Transverse colon (tissue), 4 donors: ENCODE measurements around the gene AGAP1. TPM values are rescaled to one million over a fixed set of nuclear protein-coding genes. Genes with fewer than 3 reads are reported as not detected.

Experiments used
- DNase-seq: peaks from one replicate; pipeline ENCODE4 v3.0.0-alpha.2; 2019
- H3K27ac ChIP-seq, 4 donors: fragments of 200-600 bp; sonication (generic); 2 replicates each; pipeline ENCODE4 v1.5.1; 2016 to 2018; ENCODE audit warnings: inconsistent platforms in 4 of 4
- H3K27me3 ChIP-seq: fragments of 200-600 bp; sonication (generic); 2 replicates; pipeline ENCODE4 v1.5.1; 2017; ENCODE audit warnings: inconsistent platforms
- H3K36me3 ChIP-seq, 4 donors: fragments of 200-600 bp; sonication (generic); 2 replicates each; pipeline ENCODE4 v1.5.1; 2017 to 2019; ENCODE audit warnings: inconsistent platforms in 4 of 4
- H3K4me1 ChIP-seq, 4 donors: fragments of 200-600 bp; sonication (generic); 2 replicates each; pipeline ENCODE4 v1.5.1; 2017 to 2020; ENCODE audit warnings: inconsistent platforms in 4 of 4
- H3K4me3 ChIP-seq, 4 donors: fragments of 200-600 bp; sonication (generic); 1 replicate in 1 of 4; 2 replicates in 3 of 4; pipeline versions ENCODE4 v1.5.1 to v1.6.1; 2017 to 2019; ENCODE audit warnings: inconsistent platforms in 4 of 4
- H3K9me3 ChIP-seq, 2 donors: fragments of 200-600 bp; sonication (generic); 2 replicates each; pipeline ENCODE4 v1.5.1; 2017 to 2019; ENCODE audit warnings: inconsistent platforms in 2 of 2
- EP300 ChIP-seq: sonication (generic); formaldehyde crosslinking; IDR thresholded peaks from one replicate; pipeline ENCODE4 v1.6.1; 2017; ENCODE audit warnings: antibody characterized with exemption, low read depth
- POLR2A ChIP-seq: fragments of 450-650 bp; IDR thresholded peaks from one replicate; pipeline ENCODE4 v1.6.1; 2016; ENCODE audit warnings: antibody characterized with exemption, mild to moderate bottlenecking, moderate library complexity
- POLR2AphosphoS5 ChIP-seq, 3 donors: sonication (generic); formaldehyde crosslinking; IDR thresholded peaks; one replicate each; pipeline ENCODE4 v1.6.1; 2016; ENCODE audit warnings: antibody characterized with exemption in 3 of 3
- WGBS, 2 donors: methylation state at CpG; one replicate each; pipeline ENCODE4 v1.1.5; 2018; ENCODE audit warnings: low coverage in 1 of 2; 5-methylcytosine and 5-hydroxymethylcytosine counted together
- in situ Hi-C, 4 donors: fragments of 200-750 bp; cut with MboI; loops; one replicate each; pipeline versions ENCODE4 v1.15.0 to v1.15.1; 2017; ENCODE audit warnings: low sequenced_read_pairs in 3 of 4, low pct_ligation_motif_present in 1 of 4, low pct_unique_long_range_greater_than_20kb in 1 of 4
- intact Hi-C: fragments of 100-400 bp; cut with DNase I; formaldehyde crosslinking; loops from one replicate; pipeline ENCODE4 v1.15.1; 2023; ENCODE audit warnings: low total_unique reads
- total RNA-seq, 4 donors: library from RNA; depleted of rRNA; stranded (reverse); fragments of >200 nt; gene quantifications; one replicate each; pipeline ENCODE4 v1.1.0, GENCODE V29; 2016
- TF ChIP-seq, protein P1 (sequence below), 5 experiments: fragments of 200-600 bp in 3 of 5; fragments of 450-650 bp in 2 of 5; sonication (generic) in 3 of 5; IDR thresholded peaks; 1 replicate in 2 of 5; 2 replicates in 3 of 5; pipeline ENCODE4 v1.5.1; 2016 to 2017; ENCODE audit warnings: antibody characterized with exemption in 5 of 5, inconsistent platforms in 3 of 5, mild to moderate bottlenecking in 2 of 5, moderate library complexity in 1 of 5

AGAP1 gene
- total RNA-seq, 4 donors from 2014 or later, result 56.1 to 96.9 (median 71.2) TPM

DNA sequence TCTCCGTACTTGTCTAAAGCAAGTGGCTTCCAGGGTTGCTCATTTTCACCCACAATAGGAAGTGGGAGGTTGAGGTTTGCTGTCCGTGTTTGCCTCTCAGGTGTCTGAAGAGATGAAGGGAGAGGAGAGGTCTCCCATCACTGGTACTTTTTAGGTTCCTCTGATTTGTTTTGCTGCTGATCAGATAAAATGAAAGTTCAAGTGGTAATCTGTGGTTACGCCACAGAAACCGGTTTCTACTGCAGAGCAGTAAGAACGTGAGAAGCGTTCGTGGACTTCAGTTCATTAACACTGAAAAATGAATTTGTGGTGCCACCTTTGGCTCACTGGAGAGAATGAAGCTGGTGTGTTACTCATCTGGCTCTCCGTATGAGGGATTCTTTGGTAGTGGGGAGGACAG is 556.1 kb downstream of the AGAP1 start:
- H3K36me3 ChIP-seq, result peaks cover 0 to 3% (median 0%) of the 10 kb centered on the region in 4 donors
- no peak overlapping the region for H3K4me3 ChIP-seq
- TF ChIP-seq POLR2AphosphoS5 (IDR thresholded peaks at IDR 0.05) (no peak), EP300 (no peak), POLR2A (no peak)
- TF ChIP-seq, protein P1, sequence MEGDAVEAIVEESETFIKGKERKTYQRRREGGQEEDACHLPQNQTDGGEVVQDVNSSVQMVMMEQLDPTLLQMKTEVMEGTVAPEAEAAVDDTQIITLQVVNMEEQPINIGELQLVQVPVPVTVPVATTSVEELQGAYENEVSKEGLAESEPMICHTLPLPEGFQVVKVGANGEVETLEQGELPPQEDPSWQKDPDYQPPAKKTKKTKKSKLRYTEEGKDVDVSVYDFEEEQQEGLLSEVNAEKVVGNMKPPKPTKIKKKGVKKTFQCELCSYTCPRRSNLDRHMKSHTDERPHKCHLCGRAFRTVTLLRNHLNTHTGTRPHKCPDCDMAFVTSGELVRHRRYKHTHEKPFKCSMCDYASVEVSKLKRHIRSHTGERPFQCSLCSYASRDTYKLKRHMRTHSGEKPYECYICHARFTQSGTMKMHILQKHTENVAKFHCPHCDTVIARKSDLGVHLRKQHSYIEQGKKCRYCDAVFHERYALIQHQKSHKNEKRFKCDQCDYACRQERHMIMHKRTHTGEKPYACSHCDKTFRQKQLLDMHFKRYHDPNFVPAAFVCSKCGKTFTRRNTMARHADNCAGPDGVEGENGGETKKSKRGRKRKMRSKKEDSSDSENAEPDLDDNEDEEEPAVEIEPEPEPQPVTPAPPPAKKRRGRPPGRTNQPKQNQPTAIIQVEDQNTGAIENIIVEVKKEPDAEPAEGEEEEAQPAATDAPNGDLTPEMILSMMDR (IDR thresholded peaks at IDR 0.05), result no peak
- H3K4me1 ChIP-seq, result peaks cover 0 to 11% (median 2%) of the 10 kb centered on the region in 4 donors
- no peak overlapping the region for H3K27ac ChIP-seq
- intact Hi-C loops (no loop called here), in situ Hi-C loops (no loop called here)
- H3K9me3 ChIP-seq, result no peaks in the 10 kb centered on the region
- H3K27me3 ChIP-seq, result no peaks in the 10 kb centered on the region
- 61 to 71% methylated on average over 8 of the region's 8 CpGs for WGBS, 2 donors
- no peak for DNase-seq

DNA sequence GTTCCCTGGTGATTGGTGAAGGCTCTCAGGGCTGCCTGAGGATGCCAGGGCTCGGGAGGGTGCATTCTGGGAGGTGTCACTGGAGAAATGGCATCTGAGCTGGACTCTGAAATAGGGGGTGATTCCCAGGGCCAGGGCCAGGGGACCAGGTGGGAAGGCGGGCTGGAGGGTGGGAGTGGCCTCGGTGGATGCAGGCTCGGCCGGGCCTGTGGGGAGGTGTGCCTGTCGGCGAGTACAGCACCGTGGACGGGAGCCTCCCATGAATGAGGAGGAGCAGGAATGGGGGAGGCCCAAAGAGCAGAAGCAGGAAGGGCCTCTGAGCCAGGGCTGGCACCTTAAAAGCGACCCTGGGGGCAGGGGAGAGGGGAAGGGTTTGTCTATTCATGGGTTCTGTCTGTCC is 557.5 kb downstream of the AGAP1 start:
- Histone ChIP-seq H3K9me3 (no peaks in the 10 kb centered on the region), H3K27me3 (no peaks in the 10 kb centered on the region), H3K4me3 (no peak overlapping the region), H3K4me1 (peaks cover 0 to 11% (median 2%) of the 10 kb centered on the region in 4 donors), H3K36me3 (peaks cover 0 to 3% (median 0%) of the 10 kb centered on the region in 4 donors), H3K27ac (no peak overlapping the region)
- in situ Hi-C loops, result no loop called here
- intact Hi-C loops, result no loop called here
- 66 to 86% methylated on average over 1 to 10 of the region's 10 CpGs for WGBS, 2 donors
- no peak for DNase-seq
- no peak for TF ChIP-seq POLR2AphosphoS5 (IDR thresholded peaks at IDR 0.05)
- TF ChIP-seq, protein P1 (IDR thresholded peaks at IDR 0.05), result no peak
- TF ChIP-seq POLR2A, result no peak

DNA sequence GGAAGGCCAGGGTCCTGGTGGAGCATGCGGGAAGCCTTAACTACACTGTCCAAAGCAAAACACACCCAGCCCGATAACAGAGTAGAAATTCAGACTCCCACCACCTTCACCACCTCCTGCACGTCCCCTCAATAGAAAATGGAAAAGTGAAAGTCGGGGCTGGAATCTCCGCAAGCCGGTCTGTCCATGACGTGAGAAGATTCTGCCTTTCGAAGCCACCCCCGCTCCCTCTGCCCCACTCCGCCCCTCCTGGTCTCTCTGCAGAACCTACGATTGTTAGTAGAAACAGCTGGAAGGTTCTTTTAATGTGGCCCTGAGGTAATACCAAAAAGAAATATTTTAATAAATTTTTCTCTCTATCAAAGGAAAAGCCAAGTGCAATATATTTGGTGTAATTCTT is 558.0 kb downstream of the AGAP1 start:
- intact Hi-C loops, result no loop called here
- no peak for DNase-seq
- no peaks in the 10 kb centered on the region for H3K9me3 ChIP-seq
- TF ChIP-seq EP300 (no peak), POLR2AphosphoS5 (IDR thresholded peaks at IDR 0.05) (no peak)
- H3K27me3 ChIP-seq, result no peaks in the 10 kb centered on the region
- peaks cover 0 to 3% (median 0%) of the 10 kb centered on the region in 4 donors for H3K36me3 ChIP-seq
- in situ Hi-C loops, result no loop called here
- WGBS, 2 donors, result 91% methylated on average over 11 of the region's 11 CpGs; no CpG with 5 or more reads in 1 of the 2 donors
- peaks cover 0 to 11% (median 2%) of the 10 kb centered on the region in 4 donors for H3K4me1 ChIP-seq
- H3K4me3 ChIP-seq, result no peak overlapping the region
- no peak overlapping the region for H3K27ac ChIP-seq

DNA sequence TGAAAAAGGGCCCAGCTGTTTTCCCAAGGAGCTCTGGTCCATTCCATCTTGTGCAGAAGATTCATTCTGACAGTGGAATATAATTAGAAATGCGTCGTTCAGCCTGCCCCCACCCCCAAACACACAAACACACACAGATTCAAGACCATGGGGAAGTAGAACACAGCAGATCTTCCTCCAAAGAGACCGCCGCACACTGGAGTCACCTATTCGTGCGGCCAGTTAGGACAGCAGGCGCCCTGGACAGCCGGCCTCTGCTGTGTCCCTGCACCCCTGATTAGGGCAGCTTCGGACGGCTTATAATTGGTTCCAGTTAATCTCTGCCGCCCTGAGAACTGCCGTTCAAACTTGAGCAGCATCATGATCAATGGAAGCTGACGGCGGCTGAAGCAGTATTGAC is 558.4 kb downstream of the AGAP1 start:
- Histone ChIP-seq H3K36me3 (peaks cover 0 to 3% (median 0%) of the 10 kb centered on the region in 4 donors), H3K27me3 (no peaks in the 10 kb centered on the region), H3K4me3 (no peak overlapping the region), H3K27ac (no peak overlapping the region), H3K4me1 (peaks cover 0 to 8% (median 2%) of the 10 kb centered on the region in 4 donors), H3K9me3 (no peaks in the 10 kb centered on the region)
- no peak for DNase-seq
- in situ Hi-C loops (no loop called here), intact Hi-C loops (no loop called here)
- 92 to 100% methylated on average over 3 to 14 of the region's 14 CpGs for WGBS, 2 donors
- TF ChIP-seq POLR2A (no peak), POLR2AphosphoS5 (IDR thresholded peaks at IDR 0.05) (no peak), EP300 (no peak)
- TF ChIP-seq, protein P1 (IDR thresholded peaks at IDR 0.05), result no peak
